Hematopoietic multipotent progenitor cell treated with erythropoietin and hydrocortisone succinate and interleukin-3 and kit ligand, for 6 days (in vitro differentiated cells): ENCODE data around the gene EXOC7.
A peak's percentile ranks its signal among the peaks of the same experiment; 100 is the strongest.
"Not testable (repeated sequence)": the region's sequence is repeated elsewhere in the genome, so short reads cannot be mapped to it uniquely, and the experiment has no call there.

ENCODE experiments used
- DNase-seq: peaks from one replicate; pipeline ENCODE4 v3.0.0-alpha.2; 2015

Gene EXOC7

GRCh38 chr17:76085731-76086366 is 17.7 kb downstream of the EXOC7 start:
- no peak for DNase-seq

DNA sequence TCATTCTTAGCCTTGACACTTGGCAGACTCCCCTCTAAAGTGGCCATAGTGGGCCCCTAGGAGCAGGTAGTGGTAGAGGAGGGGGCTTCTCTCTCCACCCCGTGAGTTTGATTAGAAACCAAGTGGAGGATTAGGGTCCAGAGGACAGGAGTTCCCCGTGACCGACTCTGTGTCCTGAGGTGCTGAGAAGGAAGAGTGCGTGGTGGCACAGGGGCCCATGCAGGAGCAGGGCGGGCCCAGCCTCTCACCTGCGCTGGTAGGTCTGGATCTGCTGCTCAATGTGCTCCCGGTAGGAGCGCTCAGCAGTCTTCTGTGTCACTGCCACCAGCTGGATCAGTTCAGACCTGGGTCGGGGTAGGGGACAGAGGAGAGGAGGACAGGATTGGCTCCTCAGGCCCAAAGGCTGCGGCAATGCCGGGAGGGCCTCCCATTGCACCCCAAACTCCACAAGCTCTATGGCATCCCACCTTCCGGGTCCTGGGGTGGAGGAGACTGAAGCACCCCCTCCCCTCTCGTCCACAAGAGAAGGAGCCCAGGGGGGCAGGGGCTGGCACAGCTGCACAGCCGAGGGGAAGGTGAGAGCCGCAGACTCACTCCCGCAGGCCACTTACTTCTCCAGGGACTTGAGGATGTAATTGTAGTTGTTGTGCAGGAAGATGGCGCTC is 18.4 kb downstream of the EXOC7 start:
- DNase-seq = no peak

DNA sequence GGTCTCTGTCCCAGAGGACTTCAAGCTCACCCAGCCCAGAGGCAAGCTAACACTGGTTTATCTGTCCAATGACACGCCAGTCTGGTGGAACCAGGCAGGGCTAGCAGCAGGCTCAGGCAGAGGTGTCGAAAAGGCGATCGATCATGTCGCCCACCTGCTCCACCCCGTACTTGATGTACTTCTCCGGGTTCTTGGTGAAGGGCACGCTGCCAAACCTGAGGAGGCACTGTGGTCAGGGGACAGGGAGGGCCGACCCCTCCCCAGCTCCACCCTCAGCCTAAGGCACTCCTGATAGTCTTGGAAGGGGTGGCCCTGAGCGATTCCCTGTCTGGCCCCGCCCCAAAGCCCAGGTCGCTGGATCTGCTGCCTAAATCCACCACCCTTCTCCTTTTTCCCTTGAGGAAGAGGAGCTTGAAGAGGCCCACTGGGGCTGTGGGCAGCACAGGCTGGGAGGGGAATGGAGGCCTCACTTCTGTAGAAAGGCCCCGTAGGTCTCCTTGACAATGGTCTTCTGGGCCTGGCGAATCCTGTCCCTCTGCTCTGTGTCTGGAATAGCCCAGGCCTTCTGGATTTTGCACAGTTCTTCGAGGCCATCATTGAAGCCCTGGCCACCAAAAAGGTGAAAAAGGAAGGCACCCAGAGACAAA is 19.9 kb downstream of the EXOC7 start:
- peak; percentile 42 for DNase-seq

DNA sequence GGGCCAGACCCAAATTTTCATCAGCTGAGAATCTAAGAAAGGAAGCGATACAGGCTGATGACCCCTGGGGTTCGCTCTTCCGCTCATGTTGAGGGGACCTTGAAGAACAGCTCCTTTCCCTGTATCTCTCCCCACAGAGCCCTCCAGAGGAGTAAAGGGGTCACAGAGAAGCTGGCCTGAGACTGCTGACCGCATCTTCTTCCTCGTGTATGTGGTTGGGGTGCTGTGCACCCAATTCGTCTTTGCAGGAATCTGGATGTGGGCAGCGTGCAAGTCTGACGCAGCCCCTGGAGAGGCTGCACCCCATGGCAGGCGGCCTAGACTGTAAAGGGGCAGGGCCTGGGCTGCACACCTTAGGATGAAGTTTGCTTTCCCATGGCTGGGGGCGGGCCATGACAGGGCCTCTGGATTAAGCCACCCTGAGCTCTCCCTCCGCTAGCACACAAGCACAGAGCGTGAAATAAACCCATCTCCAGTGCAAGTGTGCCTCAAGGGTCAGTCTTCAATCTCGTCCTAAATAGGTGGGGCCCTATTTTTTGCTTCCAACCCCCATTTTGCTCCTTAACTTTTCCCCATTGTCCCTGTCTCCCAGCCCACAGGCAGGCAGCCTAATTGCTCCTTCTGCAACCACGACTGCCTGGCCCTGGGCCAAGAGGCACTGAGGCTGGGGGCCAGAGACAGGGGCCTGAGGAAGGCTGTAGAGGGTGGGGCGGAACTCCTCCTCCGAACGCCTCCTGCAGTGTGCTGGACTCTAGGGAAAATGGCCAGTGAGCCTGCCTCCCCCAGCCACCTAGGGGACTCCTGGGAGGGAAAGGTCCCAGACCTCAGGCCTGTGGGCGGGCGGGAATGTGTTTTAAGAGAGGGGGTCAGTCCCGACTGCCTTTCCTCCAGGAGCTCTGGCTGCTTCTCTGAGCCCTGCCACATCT is 21.0 kb downstream of the EXOC7 start:
- DNase-seq = no peak

- no peak for DNase-seq
These were observed 22.0 kb downstream of the EXOC7 start for GRCh38 chr17:76081295-76082210.

GRCh38 chr17:76080768-76081287 is 22.8 kb downstream of the EXOC7 start:
- DNase-seq = no peak

DNA sequence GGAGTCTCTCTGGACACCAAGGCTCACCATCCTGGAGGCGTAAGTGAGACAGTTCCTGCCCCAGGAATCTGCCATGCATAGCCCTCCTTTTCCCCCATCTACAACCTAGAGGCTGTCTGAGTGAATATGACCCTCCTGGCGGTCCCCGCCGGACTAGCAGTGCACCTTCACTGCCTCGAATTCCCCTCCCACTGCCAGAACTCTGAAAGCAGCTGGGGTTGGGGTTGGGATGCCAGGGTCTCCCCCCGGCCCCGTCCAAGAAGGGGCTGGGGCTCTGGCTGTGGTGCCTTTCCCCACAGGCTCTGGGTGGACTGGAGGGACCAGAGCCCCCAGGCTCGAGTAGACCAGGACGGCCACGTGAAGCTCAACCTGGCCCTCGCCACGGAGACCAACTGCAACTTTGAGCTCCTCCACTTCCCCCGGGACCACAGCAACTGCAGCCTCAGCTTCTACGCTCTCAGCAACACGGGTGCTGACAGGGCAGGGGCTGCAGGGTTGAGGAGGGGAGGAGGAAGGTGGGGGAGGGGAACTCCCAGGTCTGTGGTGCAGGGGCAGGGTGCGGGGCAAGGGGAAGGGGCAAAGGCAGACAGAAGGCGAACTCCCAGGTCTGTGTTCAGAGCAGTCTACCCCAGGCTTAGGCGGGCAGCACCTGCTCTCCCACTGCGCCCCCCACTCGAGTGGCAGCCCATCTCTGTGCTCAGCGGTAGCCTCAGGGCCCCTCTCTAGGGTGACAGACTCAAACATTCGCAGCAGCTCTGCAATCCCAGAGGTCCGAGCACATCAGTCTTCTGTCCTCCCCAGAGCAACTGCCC is 23.4 kb downstream of the EXOC7 start:
- DNase-seq = peak; percentile 54

DNA sequence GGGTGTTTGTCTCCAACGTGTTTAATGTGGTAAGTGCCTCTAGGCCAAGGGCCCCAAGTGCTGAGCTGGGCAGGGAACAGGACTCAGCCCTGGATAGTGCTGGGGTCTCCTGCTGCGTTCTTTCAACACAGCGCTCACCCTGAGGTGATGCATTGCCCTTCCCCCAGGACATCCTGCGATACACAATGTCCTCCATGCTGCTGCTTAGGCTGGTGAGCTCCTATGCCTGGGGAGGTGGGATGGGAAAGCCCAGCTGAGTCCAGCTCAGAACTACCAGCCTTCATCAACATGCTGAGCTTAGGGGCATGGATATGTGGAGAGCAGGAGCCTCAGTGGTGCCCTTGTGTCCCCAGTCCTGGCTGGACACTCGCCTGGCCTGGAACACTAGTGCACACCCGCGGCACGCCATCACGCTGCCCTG is 24.0 kb downstream of the EXOC7 start:
- no peak for DNase-seq

- DNase-seq = no peak
These were observed 24.6 kb downstream of the EXOC7 start, which contains the start of gene ZACN for GRCh38 chr17:76078860-76079534. TSS of gene ZACN (plus strand) at chr17:76079182. CDS start at chr17:76079265, 83 bp downstream.

GRCh38 chr17:76078370-76078769 is 25.2 kb downstream of the EXOC7 start:
- DNase-seq = not testable (repeated sequence)

DNA sequence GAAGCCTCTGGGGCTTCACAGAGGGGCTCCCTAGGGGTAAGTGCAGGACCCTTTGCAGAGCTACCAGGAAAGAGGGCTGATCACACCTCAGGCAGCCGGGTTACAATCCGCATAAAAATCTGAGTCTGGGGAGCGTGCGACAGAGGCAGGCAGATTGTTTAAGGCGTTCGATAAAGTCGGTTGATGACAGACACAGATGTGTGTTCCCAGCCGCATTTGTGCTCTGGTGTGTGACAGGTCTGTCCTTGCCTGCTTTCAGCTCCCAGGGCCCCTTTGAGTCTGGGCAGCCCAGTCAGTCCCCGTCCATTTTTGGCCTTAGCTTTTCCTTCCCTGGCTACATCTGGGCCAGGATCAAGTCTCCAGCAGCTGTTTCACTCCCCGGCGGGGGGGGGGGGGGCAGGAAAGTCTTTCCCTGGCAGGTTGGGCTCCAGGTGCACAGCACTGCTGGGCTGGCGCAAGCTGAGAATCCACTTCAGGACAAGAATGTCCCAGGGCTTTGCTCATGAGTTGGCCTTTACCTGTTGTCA is 25.9 kb downstream of the EXOC7 start:
- DNase-seq = peak; percentile 35

DNA sequence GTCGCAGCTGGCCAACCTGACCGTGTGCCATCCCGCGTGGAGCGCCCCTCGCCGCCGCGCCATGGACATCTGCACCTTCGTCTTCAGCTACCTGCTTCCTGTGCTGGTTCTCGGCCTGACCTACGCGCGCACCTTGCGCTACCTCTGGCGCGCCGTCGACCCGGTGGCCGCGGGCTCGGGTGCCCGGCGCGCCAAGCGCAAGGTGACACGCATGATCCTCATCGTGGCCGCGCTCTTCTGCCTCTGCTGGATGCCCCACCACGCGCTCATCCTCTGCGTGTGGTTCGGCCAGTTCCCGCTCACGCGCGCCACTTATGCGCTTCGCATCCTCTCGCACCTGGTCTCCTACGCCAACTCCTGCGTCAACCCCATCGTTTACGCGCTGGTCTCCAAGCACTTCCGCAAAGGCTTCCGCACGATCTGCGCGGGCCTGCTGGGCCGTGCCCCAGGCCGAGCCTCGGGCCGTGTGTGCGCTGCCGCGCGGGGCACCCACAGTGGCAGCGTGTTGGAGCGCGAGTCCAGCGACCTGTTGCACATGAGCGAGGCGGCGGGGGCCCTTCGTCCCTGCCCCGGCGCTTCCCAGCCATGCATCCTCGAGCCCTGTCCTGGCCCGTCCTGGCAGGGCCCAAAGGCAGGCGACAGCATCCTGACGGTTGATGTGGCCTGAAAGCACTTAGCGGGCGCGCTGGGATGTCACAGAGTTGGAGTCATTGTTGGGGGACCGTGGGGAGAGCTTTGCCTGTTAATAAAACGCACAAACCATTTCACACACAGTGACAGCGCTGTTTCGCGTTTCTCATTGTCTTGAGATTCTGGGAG is 26.6 kb downstream of the EXOC7 start:
- DNase-seq = peak; percentile 35

DNA sequence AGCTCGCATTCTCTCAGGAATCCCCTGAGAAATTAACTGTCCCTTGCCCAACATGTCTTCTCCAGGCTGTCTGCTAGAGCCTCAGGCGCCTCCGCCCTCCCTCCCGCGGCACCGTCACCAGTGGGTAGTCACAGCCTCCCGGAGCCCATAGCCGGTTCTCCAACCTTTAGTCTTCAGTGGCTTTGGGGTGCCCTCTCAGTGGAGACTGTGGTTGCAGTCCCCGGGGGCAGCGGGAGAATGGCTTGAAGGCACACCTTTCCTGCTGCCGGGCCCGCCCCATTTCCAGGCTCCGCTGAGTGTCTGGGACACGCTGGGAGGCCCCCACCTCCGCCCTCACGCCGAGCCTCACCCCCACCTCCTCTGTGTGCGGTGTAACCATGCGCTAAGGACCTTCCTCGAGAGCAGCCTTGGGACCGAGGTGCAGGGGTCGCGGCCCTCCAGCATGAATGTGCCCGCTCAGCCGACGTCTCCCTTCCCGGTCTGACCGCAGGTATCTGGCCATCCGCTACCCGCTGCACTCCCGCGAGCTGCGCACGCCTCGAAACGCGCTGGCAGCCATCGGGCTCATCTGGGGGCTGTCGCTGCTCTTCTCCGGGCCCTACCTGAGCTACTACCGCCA is 27.3 kb downstream of the EXOC7 start:
- DNase-seq = no peak

- peak; percentile 64 for DNase-seq
These were observed 28.0 kb downstream of the EXOC7 start for GRCh38 chr17:76075364-76076145.

- peak; percentile 52 for DNase-seq
These were observed 28.9 kb downstream of the EXOC7 start, which contains the start of gene GALR2 for GRCh38 chr17:76074390-76075363. TSS of gene GALR2 (plus strand) at chr17:76074781. CDS start at chr17:76074884, 103 bp downstream.
